Fibroblast of skin of right quadriceps (primary cell): Measurements from ENCODE around the gene ACO1.
"Not testable (repeated sequence)": the region's sequence is repeated elsewhere in the genome, so short reads cannot be mapped to it uniquely, and the experiment has no call there.

Source experiments
- DNase-seq: peaks from one replicate; pipeline ENCODE4 v3.0.0-alpha.2; 2013

The ACO1 gene

DNA sequence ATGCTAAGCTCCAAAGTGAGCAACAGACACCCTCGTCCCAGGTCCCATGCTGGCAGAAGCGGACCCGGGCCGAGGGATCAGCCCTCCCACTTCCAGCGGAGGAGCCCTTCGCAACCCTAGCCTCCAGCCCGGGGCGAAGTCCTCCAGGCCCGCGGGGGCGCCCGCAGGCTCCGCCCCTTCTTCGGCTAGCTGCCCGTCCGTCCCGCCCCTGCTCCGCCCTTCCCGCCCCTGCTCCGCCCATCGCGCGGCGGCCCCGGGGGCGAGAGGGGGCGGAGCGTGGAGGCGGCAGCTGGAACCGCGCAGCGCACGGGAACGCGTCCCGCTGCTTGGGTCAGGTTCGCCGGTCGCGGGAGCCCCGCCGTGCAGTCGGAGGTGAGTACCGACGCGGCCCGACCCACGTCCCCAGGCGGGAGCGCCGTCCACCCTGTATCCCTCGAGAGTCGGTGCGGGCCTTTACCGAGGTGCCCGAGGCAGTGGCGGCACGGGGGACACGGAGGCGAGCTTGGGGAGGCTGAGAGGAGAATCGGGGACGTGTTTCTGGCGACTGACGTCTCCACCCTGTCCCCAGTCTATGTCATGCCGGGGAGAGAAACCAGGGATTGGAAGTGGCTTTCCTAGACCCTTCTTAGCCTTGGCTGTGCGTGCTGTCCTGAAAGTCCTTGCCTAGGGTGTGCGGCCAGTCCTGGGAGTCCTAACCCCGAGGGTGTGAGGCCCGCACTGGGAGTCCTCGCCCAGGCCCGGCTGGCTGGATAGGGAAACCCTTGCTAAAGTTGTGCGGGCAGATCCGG is at the start of gene ACO1:
TSS of gene ACO1 (plus strand) at position 280 of the 788 bp plus-strand sequence. CDS start 20,864 bp downstream, outside the sequence.
- peak; percentile 82 for DNase-seq

DNA sequence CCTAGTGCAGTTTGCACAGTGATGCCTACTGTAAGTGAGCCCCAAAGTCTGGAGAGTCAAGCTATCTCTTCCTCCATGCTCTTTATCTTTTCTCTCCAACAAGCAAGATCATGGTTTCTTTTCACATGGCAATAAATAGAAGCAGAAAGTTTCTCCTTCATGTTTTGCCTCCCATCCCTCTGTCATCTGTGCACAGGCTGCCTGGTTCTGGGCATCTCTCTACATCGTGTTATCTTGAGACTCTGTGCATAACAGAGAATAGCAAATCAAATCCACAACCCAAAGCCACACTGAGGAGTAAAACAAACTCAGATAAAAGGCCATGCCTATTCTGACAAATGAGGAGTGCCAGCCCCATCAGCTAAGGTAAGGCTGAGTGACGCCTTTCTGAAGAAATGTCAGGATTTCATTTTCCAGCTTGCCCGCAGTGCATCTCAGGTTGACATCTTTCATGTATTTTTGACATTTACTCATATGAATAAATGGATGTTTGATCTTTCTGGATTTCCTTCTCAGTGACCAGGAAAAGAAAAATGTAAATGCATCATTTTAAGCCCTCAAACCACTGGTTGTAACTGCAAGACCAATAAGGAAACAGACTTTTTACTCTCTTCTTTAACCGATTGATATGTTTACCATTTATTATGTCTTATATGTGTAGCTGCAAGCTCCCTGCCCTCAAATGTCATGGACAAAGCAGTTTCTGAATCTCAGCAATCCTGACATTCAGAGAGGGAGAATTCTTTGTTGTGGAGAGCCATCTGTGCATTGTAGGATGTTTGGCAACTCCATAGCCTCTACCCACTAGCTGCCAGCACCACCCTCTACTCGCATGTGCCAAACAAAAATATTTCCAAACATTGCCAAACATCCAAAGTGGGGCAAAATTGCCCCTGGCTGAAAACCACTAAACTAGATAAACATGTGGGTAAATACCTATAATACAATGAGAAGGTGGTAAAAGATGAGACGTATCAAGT is 49.2 kb upstream of the ACO1 start:
- DNase-seq: no peak

DNA sequence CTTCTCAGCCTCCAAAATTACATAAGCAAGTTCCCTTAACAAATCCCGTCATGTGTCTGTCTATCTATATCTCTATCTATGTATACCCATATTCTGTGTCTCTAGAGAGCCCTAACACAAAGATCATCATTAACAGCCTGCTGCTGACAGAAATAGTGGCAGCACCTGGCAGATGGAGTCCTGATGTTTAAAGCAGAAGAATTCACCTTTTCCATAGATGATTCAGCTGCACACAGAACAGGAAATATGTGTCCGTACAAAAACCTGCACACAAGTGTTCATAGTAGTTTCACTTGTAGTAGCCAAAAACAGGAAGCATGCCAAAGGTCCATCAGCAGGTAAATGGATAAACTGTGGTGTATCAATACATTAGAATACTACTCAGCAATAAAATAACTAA is 45.0 kb upstream of the ACO1 start:
- DNase-seq: no peak

GRCh38 chr9:32340361-32340760 is 44.1 kb upstream of the ACO1 start:
- DNase-seq: no peak

DNA sequence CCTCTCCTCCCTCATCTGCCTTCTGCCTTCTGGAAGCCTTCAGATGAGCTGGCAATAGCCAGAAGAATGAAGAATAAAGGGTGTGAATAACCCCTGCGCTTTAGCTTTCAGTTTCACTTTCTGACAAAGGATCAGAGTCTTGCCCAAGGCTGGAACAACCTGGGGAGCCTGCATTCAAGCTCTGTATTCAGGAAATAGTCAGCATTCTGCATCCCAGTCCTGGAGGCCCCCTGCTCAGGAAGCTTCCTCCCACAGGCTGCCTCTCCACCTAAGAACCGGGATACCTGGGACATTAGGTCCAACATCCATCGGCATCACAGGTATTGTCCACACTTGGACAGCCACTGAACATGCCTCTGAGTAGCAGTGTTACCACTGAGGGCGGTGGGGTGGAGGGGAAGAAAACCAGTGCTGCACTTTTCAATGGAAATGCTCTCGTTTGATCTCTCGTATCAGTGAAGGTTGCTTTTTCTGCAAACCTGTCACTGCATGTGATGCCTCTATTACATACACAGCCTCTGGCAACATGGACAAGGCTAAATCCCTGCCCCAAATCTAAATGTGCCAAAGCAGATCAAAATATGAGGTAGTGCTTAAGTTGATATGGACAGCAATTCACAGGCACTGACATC is 39.8 kb upstream of the ACO1 start:
- DNase-seq: peak; percentile 3

DNA sequence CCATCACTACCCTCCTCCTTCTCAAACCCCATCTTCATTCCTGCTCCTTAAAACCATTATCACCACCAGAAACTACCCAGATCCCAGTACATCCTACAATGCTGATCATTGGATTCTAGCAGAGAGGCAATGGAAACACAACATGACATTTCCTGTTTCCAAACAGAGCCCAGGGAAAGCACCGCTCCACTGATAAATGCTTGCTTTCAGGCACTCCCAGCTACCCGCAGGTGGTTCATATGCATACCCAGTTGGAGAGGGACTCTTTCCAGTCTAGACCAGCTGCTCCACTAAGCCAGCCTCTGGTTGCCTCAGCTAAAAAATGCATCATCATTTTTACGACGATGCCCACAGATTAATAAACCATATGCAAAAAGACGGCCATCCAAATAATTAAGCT is 39.2 kb upstream of the ACO1 start:
- DNase-seq: no peak

GRCh38 chr9:32347571-32347970 is 36.9 kb upstream of the ACO1 start:
- DNase-seq: no peak

- DNase-seq: peak; percentile 10
These were observed 36.2 kb upstream of the ACO1 start for GRCh38 chr9:32348106-32348695.

- DNase-seq: no peak
These were observed 35.4 kb upstream of the ACO1 start for GRCh38 chr9:32349013-32349412.

DNA sequence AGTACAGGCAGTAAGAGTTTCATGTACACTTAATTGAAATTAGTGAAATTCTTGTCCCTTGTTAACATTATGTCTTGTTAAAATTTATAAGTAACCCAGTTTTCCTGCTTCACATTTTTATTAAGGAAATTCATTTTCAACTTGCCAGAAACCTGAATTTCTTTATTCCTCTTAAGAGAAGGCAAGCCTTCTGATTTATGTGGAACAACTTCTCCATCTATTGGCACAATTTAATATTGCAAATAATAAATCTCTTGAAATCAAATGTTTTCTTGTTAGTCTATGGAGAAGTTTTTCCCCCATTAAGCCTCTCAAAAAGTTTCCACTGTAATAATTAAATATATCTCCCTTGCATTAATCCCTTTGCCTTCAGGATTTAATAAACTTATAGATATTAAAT is 33.8 kb upstream of the ACO1 start:
- peak; percentile 7 for DNase-seq

GRCh38 chr9:32351845-32352244 is 32.6 kb upstream of the ACO1 start:
- no peak for DNase-seq

- not testable (repeated sequence) for DNase-seq
These were observed 31.0 kb upstream of the ACO1 start for GRCh38 chr9:32353476-32353875.

DNA sequence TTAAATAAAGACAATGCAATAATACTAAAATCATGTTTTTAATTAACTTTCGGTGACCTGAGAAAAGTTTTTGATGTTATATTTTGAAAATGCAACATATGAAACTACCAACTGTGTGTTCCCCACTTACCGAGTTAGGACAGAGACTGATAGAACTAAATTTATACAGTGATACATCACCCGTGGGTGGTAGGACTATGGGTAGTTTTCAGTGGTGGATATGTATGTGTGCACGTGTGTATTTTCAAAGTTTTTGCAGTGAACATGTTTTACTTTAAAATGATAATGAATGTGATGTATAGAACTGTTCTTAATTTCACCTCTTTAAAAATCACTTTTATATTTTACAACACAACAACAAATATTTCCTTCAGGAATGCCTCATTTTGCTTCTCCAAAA is 25.0 kb upstream of the ACO1 start:
- no peak for DNase-seq

DNA sequence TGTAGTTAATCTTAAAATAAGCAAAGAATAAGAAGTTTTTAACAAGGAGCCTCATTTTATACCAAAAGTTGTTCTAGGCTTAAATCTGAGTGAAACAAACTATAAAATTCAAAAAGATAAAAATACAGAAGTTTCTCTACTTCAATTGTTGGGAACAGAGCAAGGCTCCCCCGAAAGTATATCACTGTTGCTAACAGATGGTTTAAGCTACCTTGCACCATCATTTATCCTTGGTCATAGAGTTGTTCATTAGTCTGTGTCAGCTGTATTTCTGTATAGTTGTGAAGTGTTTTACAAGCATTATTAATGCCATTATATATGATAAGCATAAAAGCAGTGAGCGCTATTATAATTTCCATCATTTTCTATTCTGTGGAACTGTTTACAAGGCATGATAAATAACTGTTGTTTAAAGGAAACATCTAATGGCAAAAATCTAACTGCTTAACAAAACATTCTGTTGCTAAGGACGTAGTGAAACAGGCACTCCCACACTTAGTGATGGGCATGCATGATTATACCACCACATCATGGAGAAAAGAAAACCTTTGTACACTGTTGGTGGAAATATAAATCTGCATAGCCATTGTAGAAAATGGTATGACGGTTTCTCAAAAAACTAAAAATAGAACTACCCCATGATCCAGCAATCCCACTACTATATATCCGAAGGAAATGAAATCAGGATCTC is 23.3 kb upstream of the ACO1 start:
- no peak for DNase-seq

DNA sequence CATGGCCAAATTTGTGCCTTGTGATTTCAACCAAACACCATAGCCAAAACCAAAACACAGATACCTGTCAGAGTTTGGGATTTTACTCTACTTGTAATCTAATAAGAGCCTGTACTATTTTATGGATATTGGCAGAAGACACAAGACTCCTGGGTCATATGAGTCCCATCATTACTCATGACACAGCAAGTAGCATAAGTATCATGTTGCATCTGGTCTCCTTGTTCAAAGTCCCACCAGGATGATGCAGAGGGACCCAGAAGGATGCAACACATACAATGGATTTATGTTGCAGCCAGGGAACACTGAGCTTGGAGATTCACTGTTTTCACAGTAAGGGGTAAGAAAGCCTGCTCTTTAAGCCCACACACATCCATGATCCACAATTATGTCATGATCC is 13.2 kb upstream of the ACO1 start:
- DNase-seq: no peak

DNA sequence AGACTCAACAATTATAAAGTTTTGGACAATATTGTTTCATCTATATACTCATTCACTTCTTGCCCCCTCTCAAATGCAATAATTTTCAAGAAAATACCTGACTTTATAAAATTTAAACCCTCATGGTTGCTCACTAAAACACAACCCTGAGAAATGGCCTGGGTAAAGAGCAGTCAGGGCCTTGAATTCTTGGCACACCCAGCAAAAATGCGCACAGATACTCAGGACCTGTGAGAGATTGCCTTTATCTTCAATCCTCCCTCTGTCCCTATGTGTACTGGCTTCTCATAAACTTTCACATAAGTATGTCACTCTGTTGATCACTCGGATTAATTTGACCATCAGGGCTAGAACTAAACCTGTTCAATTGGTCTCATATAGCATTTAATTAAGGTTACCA is 12.8 kb upstream of the ACO1 start:
- DNase-seq: no peak

DNA sequence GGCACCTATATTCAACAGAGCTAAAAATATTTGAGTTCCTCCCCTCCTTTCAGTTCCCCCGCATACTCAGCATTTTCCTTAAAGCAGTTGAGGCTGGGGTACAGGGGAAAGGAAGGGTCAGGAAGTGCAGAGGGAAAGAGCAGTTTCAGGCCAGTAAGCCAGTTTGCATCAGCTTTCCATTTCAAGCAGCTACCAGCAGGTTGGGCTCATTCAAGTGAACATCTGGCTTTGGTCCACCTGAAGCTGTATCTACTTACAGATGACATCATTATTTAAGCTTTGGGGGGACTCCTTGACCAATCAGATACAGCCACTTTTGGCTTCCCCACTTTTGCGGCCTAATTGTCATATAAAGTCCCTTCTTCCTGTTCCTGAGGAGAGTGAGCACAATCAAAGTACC is 8.2 kb upstream of the ACO1 start:
- no peak for DNase-seq

GRCh38 chr9:32378496-32378895 is 5.9 kb upstream of the ACO1 start:
- DNase-seq: peak; percentile 68

- peak; percentile 75 for DNase-seq
These were observed 5.3 kb upstream of the ACO1 start for GRCh38 chr9:32378993-32379729.

DNA sequence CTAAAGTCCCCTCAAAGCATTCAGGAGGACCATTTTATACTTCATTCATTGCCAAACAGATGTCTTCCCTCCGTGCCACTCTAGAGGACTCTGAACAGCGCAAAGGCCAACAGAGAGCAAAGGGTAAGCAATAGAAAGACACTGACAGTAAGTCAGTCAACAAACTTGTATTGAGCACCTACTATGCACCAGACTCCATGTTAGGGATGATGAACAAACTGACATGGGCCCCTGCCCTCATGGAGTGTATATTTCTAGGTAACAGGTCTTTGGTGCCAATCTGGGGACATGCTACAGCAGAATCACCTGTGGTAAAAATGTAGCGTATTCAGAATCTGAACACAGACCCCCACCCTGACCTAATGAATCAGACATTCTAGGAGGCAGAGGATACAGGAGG is 3.5 kb upstream of the ACO1 start:
- DNase-seq: no peak

DNA sequence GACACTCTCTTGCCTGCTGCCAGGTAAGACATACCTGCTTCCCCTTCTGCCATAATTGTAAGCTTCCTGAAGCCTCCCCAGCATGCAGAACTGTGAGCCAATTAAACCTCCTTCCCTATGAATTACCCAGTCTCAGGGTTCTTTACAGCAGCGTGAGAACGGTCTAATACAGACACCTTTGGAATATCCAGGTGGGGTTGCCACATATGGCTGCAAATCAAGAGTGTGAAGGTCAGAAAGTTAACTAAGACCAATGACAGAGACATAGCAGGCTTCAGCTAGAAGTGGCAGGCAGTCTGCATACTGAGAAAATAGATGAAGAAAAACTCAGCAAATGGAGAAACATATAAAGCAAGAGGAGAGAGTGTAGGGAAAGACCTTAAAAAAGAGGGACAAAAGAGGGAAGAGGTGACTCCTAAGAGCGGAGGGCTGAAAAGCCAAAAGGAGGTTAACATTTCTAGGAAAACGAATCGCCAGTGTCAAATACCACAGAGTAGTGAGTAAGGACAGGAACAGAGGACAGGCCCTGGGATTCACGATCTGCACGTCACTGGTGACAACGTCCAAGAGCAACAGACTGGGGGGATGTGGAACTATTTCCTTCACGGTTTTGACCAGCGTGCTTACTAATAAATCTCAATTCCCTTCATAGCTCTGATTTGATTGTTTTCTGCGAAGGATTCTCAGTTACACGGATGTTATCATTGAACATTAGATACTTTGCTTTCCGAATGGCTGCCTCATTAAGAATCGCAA is 1.7 kb upstream of the ACO1 start:
- DNase-seq: no peak
